Activated naive CD8-positive, alpha-beta T cell (primary cell): ENCODE results near the gene RPS14.
"Not testable (repeated sequence)": the region's sequence is repeated elsewhere in the genome, so short reads cannot be mapped to it uniquely, and the experiment has no call there.

Source experiments
- H3K27ac Mint-ChIP-seq: one replicate; pipeline ENCODE4 v1.8.0; 2021; ENCODE audit warnings: mixed read lengths
- H3K27me3 Mint-ChIP-seq: one replicate; pipeline ENCODE4 v1.8.0; 2021; ENCODE audit warnings: mixed read lengths
- H3K36me3 Mint-ChIP-seq: one replicate; pipeline ENCODE4 v1.8.0; 2021; ENCODE audit warnings: mixed read lengths
- H3K4me1 Mint-ChIP-seq: one replicate; pipeline ENCODE4 v1.8.0; 2021; ENCODE audit warnings: low read depth, mixed read lengths
- H3K4me3 Mint-ChIP-seq: one replicate; pipeline ENCODE4 v1.8.0; 2021; ENCODE audit warnings: mild to moderate bottlenecking, mixed read lengths
- H3K9me3 Mint-ChIP-seq: one replicate; pipeline ENCODE4 v1.8.0; 2021; ENCODE audit warnings: low read depth, mixed read lengths

Gene RPS14

DNA sequence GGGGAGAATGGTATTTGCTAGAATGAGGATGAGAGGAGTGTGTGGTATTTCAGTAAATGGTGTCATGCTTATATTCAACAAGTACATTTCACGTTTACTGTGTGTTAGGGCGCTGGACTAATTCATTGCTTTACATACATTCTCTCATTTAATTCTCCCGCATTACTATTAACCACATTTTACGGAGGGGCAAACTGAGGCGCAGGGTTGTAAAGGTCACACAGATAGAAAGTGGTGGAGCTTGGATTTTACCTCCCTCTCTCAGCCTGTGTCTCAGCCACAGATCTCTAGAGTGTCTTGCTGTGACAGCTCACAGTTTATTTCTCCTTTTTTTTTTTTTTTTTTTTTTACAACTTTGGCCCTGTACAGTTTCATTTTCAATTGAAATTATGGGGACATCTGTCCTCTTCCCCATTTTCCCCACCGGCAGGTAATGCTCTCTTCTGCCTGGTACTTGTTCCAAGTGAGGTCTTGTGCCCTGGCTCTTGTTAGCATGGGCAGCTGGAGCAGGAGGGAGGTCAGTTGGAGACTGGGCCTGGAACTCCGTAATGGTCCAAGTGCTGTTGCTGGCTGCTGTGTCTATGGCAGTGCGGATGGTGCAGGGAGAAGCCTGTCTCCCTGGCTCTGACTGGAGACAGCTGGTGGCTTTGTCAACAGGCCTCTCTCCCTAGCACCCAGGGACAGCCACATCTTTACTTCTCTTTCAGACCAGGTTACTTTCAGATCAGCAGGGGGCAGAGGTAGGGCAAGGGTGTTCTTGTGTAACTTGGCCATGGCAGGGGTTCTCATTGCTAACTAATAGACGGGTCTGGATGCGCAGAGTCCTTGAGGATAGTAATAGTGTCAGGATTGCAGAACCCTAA is 37.9 kb upstream of the RPS14 start:
- peaks cover 8% of the 10 kb centered on the region for H3K4me1 Mint-ChIP-seq
- H3K4me3 Mint-ChIP-seq, result peak overlapping the region; percentile 79
- peak overlapping the region; percentile 34 for H3K27ac Mint-ChIP-seq

DNA sequence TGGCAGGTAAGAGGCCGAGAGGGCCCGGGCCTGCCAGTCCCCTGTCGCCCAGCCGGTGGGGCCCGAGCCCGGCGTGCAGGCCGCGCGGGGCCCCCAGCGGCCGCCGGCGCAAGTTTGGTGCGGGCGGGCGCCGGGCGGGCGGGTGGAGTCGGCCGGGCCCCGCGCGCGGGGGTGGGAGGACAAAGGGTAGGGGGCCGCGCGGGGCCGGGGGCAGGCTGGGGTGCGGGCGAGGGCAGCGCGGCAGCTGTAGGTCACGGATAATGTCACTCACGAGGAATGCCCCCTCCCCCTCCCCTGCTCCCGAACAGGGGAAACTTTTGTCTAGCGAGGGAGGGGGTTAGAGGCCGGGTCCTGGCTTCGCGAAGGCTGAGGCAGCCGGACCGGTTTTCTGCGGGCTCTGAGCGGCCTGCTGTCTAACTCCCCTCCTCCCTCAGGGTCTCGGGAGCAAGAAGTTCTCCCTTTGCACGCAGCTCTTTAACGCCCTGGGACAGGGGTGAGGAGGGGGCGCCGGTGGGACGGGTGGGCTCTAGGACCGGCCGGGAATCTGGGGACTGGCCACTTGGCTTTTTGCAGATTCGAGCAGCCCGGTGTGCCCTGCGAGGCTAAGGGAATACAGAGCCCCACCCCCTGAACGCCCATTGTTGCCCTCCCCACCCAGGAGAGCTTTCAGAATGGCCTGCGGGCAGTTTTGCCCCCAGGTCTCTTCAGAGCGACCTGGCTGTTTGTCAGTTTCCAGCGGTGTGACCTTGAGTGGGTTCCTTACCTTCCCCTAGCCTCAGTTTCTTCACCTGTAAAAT is 37.1 kb upstream of the RPS14 start:
- Mint-ChIP-seq H3K27ac (peak overlapping the region; percentile 22), H3K9me3 (no peaks in the 10 kb centered on the region), H3K4me3 (peak overlapping the region; percentile 79), H3K36me3 (no peaks in the 10 kb centered on the region), H3K4me1 (peaks cover 8% of the 10 kb centered on the region), H3K27me3 (peaks cover 4% of the 10 kb centered on the region)

More for the DNA sequence above, 37.9 kb upstream of the RPS14 start:
- Mint-ChIP-seq H3K9me3 (no peaks in the 10 kb centered on the region), H3K27me3 (peaks cover 4% of the 10 kb centered on the region), H3K36me3 (no peaks in the 10 kb centered on the region)

DNA sequence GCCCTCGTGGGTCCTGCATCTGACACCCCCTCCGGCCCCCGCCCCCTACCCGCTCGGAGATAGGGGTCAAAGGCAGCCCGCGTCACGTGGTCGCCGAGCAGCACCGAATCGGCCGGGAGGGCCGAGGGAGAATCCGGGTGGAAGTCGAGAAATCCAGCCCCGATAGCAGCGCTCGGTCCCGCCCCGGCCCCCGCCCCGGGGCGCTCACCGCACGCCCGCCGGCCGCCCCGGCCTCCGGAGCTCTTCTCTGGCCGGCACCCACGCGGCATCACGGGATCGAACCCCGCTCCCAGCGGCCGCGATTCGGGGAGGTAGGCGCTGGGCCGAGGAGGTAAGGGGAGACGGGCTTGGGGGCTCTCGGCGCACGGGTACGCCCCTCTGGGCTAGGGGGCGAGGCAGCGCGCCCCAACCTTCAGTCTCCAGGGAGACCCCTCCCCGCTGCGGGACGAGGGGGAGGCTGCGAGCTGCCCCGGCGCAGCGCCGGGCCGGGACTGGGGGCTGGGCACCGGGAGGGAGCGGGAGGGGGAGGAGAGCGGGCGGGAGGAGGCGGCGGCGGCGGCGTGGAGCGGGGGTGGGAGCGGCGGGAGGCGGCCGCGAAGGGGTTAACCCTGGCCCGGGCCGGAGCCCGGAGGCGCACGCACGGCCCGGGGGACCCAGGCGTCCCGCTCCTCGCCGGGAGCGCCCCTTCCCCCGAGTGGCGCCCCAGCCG is 36.3 kb upstream of the RPS14 start:
- Mint-ChIP-seq H3K36me3 (no peaks in the 10 kb centered on the region), H3K27ac (no peak overlapping the region), H3K4me3 (peak overlapping the region; percentile 7), H3K4me1 (peaks cover 8% of the 10 kb centered on the region), H3K9me3 (no peaks in the 10 kb centered on the region), H3K27me3 (peaks cover 4% of the 10 kb centered on the region)

DNA sequence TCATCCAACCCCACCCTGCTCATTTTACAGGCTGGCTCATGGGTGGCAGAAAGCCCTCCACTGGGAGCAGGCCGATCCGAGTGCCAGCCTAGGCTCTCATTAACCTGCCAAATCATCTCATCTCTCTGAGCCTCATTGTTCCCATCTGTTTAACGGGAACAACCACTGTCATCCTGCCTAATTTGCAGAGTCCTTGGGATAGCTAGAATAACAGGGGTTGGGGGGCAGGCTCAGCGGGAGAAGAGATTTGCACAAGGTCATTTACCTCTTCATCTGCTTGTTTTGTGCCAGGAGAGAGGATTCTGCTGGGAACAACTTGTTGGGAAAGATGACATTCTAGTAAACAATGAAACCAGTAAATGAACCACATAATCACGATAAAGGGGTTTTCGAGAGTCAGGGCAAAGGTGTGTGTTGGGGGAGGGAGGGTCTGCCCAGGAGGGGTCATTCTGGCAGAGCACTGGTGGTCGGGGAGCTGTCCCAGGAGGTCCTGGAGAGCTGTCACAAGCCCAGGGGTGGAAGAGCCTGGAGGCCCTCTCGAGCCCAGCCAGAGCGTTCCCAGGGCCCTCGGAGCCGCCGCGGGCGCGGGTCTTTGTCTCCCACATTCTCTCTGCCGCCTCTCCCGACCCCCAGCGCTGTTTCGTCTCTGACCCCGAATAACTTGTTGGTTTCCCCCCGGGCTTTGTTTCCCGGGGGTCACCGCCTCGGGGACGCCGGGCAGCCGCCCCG is 35.6 kb upstream of the RPS14 start:
- H3K9me3 Mint-ChIP-seq, result no peaks in the 10 kb centered on the region
- H3K27ac Mint-ChIP-seq, result no peak overlapping the region
- peaks cover 4% of the 10 kb centered on the region for H3K27me3 Mint-ChIP-seq
- no peaks in the 10 kb centered on the region for H3K36me3 Mint-ChIP-seq
- peak overlapping the region; percentile 82 for H3K4me3 Mint-ChIP-seq
- H3K4me1 Mint-ChIP-seq, result peaks cover 8% of the 10 kb centered on the region

DNA sequence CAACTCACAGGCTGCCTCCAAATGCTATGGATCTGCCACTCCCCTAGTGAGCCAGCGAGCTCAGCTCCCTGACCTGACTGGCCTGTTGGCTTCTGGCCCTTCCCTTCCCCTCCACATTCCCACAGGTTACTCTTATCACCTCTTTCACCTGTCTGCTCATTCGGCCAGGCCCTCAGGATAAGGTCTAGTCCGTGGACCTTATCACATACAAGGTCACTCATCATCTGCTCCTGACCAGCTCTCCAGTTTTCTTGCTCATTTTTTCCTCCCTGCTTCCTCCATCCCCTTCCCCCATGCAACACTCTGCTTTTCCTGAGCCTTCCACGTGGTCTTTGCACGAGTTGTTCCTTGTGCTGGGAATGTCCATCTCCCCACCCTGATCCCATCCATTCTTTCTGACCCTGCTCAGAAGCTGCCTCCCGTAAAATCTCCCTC is 32.5 kb upstream of the RPS14 start:
- Mint-ChIP-seq H3K9me3 (no peaks in the 10 kb centered on the region), H3K36me3 (no peaks in the 10 kb centered on the region), H3K27me3 (peaks cover under 1% of the 10 kb centered on the region), H3K27ac (no peak overlapping the region), H3K4me1 (peaks cover 4% of the 10 kb centered on the region), H3K4me3 (no peak overlapping the region)

DNA sequence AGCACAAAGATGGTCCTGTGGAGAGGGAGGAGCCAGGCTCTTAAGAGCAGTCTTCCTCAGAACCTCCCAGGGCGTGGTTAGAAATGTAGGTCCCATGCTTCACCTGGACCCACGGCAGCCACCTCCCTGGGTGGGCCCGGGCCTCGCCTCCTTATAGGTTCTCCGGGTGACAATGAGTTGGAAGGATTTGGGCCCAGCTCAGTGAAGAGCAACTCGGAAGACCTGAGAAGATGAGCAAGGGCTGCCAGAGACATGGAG is 32.1 kb upstream of the RPS14 start:
- H3K27me3 Mint-ChIP-seq, result peaks cover 3% of the 10 kb centered on the region
- H3K4me3 Mint-ChIP-seq, result no peak overlapping the region
- no peaks in the 10 kb centered on the region for H3K9me3 Mint-ChIP-seq
- H3K27ac Mint-ChIP-seq, result no peak overlapping the region
- peaks cover 4% of the 10 kb centered on the region for H3K4me1 Mint-ChIP-seq
- H3K36me3 Mint-ChIP-seq, result no peaks in the 10 kb centered on the region

DNA sequence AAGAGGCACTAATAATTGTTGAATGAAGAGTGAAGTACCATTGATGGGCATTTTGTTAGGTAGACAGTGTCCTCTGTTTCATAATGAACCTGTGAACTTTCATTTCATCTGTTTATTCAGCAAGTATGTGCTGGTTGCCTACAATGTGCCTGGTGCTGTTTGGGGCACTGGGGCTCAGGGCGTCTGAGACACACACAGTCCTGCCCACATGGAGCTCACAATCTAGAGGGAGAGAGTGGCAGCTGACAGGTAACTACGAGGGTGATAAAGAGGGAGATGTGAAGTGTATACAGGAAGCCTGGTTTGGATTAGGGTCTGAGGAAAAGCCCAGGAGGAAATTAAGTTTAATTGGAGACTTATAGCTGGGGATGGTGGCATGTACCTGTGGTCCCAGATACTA is 29.9 kb upstream of the RPS14 start:
- Mint-ChIP-seq H3K9me3 (no peaks in the 10 kb centered on the region), H3K4me1 (no peaks in the 10 kb centered on the region), H3K27ac (no peak overlapping the region), H3K27me3 (peaks cover 6% of the 10 kb centered on the region), H3K4me3 (no peak overlapping the region), H3K36me3 (no peaks in the 10 kb centered on the region)

DNA sequence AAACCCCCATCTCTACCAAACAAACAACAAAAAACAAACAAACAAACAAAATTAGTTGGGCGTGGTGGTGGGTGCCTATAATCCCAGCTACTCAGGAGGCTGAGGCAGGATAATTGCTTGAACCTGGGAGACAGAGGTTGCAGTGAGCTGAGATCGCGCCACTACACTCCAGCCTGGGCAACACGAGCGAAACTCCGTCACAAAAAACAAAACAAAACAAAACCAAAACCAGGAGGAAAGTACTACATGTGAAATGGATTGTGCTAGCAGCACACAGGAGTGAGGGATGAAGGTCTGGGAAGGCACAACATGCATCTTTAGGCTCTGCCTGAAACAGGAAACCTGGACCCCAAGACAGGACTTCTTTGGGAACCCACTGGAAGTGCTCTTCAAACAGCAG is 27.0 kb upstream of the RPS14 start:
- H3K4me1 Mint-ChIP-seq, H3K9me3 Mint-ChIP-seq, H3K27me3 Mint-ChIP-seq, H3K27ac Mint-ChIP-seq, H3K36me3 Mint-ChIP-seq, H3K4me3 Mint-ChIP-seq: not testable (repeated sequence)

DNA sequence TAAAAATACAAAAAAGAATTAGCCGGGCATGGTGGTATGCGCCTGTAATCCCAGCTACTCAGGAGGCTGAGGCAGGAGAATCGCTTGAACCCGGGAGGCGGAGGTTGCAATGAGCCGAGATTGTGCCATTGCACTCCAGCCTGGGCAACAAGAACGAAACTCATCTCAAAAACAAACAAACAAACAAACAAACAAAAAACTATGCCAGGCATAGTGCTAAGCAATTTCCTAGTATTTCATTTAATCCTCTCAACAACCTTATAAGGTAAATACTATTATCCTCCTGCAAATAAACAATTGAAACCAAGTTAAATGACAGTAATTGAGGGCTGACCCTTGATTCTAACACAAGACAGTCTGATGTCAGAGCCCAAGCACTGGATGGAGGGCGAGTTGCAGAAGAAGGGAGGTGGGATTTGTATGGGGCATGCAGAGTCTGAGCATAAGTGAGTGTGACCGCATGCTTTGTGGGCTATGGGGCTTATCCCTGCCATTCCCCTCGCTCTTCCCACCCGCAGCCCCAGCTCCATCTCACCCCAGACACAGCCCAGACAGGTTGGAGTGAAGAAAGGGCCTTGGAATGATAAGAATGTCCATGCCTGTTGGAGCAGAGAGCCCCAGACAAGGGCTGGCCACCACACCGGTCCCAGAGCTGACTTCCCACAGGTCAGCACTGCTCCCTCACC is 24.3 kb upstream of the RPS14 start:
- peaks cover 6% of the 10 kb centered on the region for H3K27me3 Mint-ChIP-seq
- H3K36me3 Mint-ChIP-seq, result no peaks in the 10 kb centered on the region
- H3K27ac Mint-ChIP-seq, result no peak overlapping the region
- no peaks in the 10 kb centered on the region for H3K4me1 Mint-ChIP-seq
- H3K4me3 Mint-ChIP-seq, result no peak overlapping the region
- H3K9me3 Mint-ChIP-seq, result no peaks in the 10 kb centered on the region

DNA sequence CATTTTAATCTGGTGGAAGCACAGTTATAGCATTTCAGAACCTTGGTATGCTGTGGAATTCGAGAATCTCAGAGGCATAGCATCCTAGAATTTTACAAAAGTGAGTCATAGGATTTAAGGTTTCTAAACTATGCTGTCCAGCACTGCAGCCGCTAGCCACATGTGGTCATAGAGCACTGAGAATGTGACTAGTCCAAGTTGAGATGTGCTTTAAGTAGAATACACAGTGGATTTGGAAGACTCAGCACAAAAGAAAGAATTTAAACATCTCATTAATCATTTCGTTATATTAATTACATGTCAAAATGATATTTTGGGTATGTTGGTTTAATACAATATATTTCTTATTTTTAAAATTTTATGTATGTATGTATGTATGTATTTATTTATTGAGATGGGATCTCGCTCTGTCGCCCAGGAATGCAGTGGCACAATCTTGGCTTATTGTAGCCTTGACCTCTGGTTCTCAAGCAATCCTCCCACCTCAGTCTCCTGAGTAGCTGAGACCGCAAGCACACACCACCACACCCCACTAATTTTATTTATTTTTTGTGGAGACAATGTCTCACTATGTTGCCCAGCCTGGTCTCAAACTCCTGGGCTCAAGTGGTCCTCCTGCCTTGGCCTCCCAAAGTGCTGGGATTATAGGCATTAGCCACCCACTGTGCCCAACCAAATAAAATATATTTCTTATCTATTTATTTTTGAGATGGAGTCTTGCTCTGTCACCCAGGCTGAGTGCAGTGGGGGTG is 20.4 kb upstream of the RPS14 start:
- H3K27ac Mint-ChIP-seq, result no peak overlapping the region
- H3K4me3 Mint-ChIP-seq, result no peak overlapping the region
- H3K4me1 Mint-ChIP-seq, result no peaks in the 10 kb centered on the region
- H3K27me3 Mint-ChIP-seq, result no peaks in the 10 kb centered on the region
- no peaks in the 10 kb centered on the region for H3K9me3 Mint-ChIP-seq
- no peaks in the 10 kb centered on the region for H3K36me3 Mint-ChIP-seq

DNA sequence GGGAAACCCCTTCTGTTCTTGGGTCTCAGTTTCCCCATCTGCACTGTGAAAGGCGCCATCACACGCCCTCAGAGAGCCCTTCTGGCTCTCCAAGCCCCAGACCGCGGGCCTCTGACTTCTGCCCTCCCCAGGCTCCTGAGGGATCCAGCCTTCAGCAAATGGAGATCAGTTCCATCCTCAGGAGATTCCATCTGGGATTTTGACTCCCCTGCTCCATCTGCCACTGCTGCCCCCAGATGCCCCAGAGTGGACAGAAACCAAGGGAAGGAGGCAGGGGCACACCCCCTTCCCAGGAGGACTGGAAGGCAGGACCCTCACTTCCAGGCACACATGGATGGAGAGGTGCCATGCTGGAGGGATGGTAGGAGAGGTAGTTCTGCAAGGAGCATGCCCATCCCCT is 18.7 kb upstream of the RPS14 start:
- no peaks in the 10 kb centered on the region for H3K4me1 Mint-ChIP-seq
- no peak overlapping the region for H3K27ac Mint-ChIP-seq
- no peaks in the 10 kb centered on the region for H3K27me3 Mint-ChIP-seq
- no peaks in the 10 kb centered on the region for H3K9me3 Mint-ChIP-seq
- H3K4me3 Mint-ChIP-seq, result no peak overlapping the region
- H3K36me3 Mint-ChIP-seq, result no peaks in the 10 kb centered on the region

DNA sequence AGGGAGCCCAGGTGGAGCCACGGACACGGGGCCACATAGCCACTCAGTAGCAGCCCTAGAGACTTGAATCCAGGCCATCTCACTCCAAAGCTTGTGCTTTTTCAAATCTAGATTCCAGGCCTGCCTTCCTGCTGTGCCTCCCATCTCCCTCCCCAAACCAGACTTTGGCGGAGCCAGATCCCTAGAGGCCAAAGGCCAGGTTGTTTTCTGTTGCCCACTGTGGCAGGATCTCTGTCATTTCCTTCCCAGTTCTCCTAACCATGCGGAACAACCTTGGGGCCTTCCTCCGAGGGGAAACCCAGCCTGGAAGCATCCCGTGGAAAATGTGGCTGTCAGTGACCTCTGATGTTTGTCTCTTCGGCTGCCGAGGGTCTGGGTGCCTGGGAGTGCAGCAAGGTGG is 16.4 kb upstream of the RPS14 start:
- H3K4me1 Mint-ChIP-seq, result peaks cover 6% of the 10 kb centered on the region
- H3K4me3 Mint-ChIP-seq, result no peak overlapping the region
- H3K27me3 Mint-ChIP-seq, result no peaks in the 10 kb centered on the region
- no peaks in the 10 kb centered on the region for H3K9me3 Mint-ChIP-seq
- no peaks in the 10 kb centered on the region for H3K36me3 Mint-ChIP-seq
- H3K27ac Mint-ChIP-seq, result no peak overlapping the region

DNA sequence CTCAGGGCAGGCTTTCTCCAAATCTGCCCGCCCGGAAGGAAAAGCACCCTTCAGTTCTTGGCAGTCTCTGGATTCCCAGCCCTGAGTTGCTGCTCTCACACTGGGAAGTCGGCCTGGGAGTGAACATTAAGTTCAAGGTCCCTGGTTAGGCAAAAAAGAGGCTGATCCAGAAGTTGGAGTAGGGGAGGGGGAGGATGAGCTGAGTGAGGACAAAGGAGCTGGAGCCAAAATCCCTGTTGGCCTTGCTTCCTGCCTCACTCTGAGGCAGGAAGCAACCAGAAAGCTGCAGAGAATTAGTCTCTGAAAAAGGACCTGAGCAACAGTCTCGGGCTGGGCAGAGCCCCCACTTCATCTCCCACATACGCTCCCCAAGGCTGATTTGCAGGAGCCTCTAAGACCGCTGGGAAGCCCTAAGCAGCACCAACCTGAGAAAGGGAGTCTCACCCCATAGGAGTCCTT is 15.0 kb upstream of the RPS14 start:
- H3K4me1 Mint-ChIP-seq, result peaks cover 12% of the 10 kb centered on the region
- H3K4me3 Mint-ChIP-seq, result no peak overlapping the region
- H3K27me3 Mint-ChIP-seq, result no peaks in the 10 kb centered on the region
- H3K9me3 Mint-ChIP-seq, result no peaks in the 10 kb centered on the region
- H3K36me3 Mint-ChIP-seq, result no peaks in the 10 kb centered on the region
- no peak overlapping the region for H3K27ac Mint-ChIP-seq

DNA sequence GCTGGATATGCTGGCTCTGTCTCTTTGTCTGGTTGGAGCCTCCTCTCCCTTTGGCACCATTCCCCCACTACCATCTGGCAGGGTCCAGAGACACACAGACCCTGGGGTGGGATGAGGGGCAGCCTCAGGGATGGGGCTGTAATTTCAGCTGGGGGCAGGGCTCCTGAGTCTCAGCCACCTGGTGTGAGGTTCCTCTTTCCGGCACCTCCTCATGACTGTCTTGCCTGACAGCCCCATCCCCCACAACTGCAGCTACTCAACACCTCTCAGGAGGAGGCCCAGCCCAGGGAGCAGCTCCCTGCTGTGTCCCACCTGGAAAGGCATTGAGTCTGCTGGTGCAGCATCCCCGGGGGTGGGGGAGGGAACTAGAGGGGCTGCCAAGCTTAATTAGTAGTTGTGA is 11.7 kb upstream of the RPS14 start:
- H3K4me3 Mint-ChIP-seq, result no peak overlapping the region
- H3K27ac Mint-ChIP-seq, result peak overlapping the region; percentile 58
- no peaks in the 10 kb centered on the region for H3K36me3 Mint-ChIP-seq
- no peaks in the 10 kb centered on the region for H3K27me3 Mint-ChIP-seq
- no peaks in the 10 kb centered on the region for H3K9me3 Mint-ChIP-seq
- peaks cover 35% of the 10 kb centered on the region for H3K4me1 Mint-ChIP-seq
